Measurements from ENCODE around the gene DLG4.
"Not testable (repeated sequence)": the region's sequence is repeated elsewhere in the genome, so short reads cannot be mapped to it uniquely, and the experiment has no call there.

DLG4 gene

GRCh38 chr17:7179317-7180254 lies 40.0 kb downstream of the DLG4 start, which contains the start of gene ASGR1:
ASGR1 (minus strand) TSS chr17:7179370; CDS start chr17:7178563, 807 bp downstream.
- no peak for DNase-seq

- no peak for DNase-seq
These were observed 40.7 kb downstream of the DLG4 start for GRCh38 chr17:7178973-7179316.

- DNase-seq = no peak
These were observed 41.6 kb downstream of the DLG4 start for GRCh38 chr17:7177954-7178477.

GRCh38 chr17:7177191-7177953 lies 42.3 kb downstream of the DLG4 start:
- no peak for DNase-seq

GRCh38 chr17:7176841-7177190 lies 42.8 kb downstream of the DLG4 start:
- DNase-seq = no peak

- DNase-seq = no peak
These were observed 43.4 kb downstream of the DLG4 start for GRCh38 chr17:7176107-7176840.

GRCh38 chr17:7175330-7175733 lies 44.3 kb downstream of the DLG4 start:
- no peak for DNase-seq

- no peak for DNase-seq
These were observed 44.9 kb downstream of the DLG4 start for GRCh38 chr17:7174603-7175326.

GRCh38 chr17:7173687-7174602 lies 45.7 kb downstream of the DLG4 start:
- DNase-seq = no peak

GRCh38 chr17:7172522-7173191 lies 47.0 kb downstream of the DLG4 start:
- not testable (repeated sequence) for DNase-seq

- DNase-seq = not testable (repeated sequence)
These were observed 50.1 kb downstream of the DLG4 start for GRCh38 chr17:7169565-7169908.

- DNase-seq = not testable (repeated sequence)
These were observed 50.6 kb downstream of the DLG4 start for GRCh38 chr17:7168841-7169564.

- DNase-seq = no peak
These were observed 51.8 kb downstream of the DLG4 start for GRCh38 chr17:7167832-7168231.

- no peak for DNase-seq
These were observed 52.8 kb downstream of the DLG4 start for GRCh38 chr17:7166873-7167272.

GRCh38 chr17:7159571-7159970 lies 60.1 kb downstream of the DLG4 start:
- DNase-seq = not testable (repeated sequence)

- not testable (repeated sequence) for DNase-seq
These were observed 61.2 kb downstream of the DLG4 start for GRCh38 chr17:7158424-7158823.

GRCh38 chr17:7156342-7156940 lies 63.2 kb downstream of the DLG4 start:
- DNase-seq = no peak

GRCh38 chr17:7147772-7148171 lies 71.9 kb downstream of the DLG4 start:
- no peak for DNase-seq

GRCh38 chr17:7146115-7146514 lies 73.5 kb downstream of the DLG4 start:
- DNase-seq = no peak

- DNase-seq = no peak
These were observed 75.4 kb downstream of the DLG4 start for GRCh38 chr17:7144213-7144612.

All from NCI-H524 treated with DMSO at 0.1 percent for 48 hours (cell line).